Sigmoid colon (tissue), 4 donors: Measurements from ENCODE around the gene SMC3.

Source experiments
- EP300 ChIP-seq, 4 donors: sonication (generic); formaldehyde crosslinking; IDR thresholded peaks; one replicate each; pipeline ENCODE4 v1.6.1; 2017; ENCODE audit warnings: antibody characterized with exemption in 4 of 4
- POLR2A ChIP-seq, 2 donors: fragments of 450-650 bp; IDR thresholded peaks; one replicate each; pipeline ENCODE4 v1.6.1; 2016; ENCODE audit warnings: antibody characterized with exemption in 2 of 2, mild to moderate bottlenecking in 2 of 2, moderate library complexity in 2 of 2
- TF ChIP-seq, protein P1 (sequence below), 4 experiments: fragments of 450-650 bp in 3 of 4; fragments of 200-600 bp in 1 of 4; IDR thresholded peaks; one replicate each; pipeline ENCODE4 v1.5.1; 2016 to 2019; ENCODE audit warnings: antibody characterized with exemption in 4 of 4, mild to moderate bottlenecking in 3 of 4, moderate library complexity in 2 of 4

DNA sequence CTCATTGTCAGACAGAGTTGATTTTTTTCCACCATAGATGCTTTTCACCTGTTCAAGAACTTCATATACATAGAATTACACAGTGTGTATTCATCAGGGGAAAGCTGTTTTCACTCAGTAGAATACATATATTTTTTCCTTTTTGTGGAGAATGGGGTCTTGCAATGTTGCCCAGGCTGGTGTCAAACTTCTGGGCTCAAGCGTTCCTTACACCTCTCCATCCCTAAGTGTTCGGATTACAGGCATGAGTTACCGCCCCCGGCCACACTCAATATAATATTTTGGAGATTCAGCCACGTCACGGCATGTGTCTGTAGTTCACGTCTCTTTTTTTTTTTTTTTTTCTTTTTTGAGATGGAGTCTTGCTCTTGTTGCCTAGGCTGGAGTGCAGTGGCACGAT lies 7.5 kb upstream of the SMC3 start:
- TF ChIP-seq EP300 (IDR thresholded peaks at IDR 0.05) (no peak), POLR2A (IDR thresholded peaks at IDR 0.05) (no peak)
- TF ChIP-seq, protein P1, sequence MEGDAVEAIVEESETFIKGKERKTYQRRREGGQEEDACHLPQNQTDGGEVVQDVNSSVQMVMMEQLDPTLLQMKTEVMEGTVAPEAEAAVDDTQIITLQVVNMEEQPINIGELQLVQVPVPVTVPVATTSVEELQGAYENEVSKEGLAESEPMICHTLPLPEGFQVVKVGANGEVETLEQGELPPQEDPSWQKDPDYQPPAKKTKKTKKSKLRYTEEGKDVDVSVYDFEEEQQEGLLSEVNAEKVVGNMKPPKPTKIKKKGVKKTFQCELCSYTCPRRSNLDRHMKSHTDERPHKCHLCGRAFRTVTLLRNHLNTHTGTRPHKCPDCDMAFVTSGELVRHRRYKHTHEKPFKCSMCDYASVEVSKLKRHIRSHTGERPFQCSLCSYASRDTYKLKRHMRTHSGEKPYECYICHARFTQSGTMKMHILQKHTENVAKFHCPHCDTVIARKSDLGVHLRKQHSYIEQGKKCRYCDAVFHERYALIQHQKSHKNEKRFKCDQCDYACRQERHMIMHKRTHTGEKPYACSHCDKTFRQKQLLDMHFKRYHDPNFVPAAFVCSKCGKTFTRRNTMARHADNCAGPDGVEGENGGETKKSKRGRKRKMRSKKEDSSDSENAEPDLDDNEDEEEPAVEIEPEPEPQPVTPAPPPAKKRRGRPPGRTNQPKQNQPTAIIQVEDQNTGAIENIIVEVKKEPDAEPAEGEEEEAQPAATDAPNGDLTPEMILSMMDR (IDR thresholded peaks at IDR 0.05) = no peak
